Panc1 (cell line): Measurements from ENCODE around the gene TCF25.

Source experiments
- POLR2AphosphoS5 ChIP-seq: IDR thresholded peaks from 2 replicates; pipeline ENCODE4 v1.6.1; 2012; ENCODE audit warnings: mild to moderate bottlenecking, low read depth, low read length, moderate library complexity
- SIN3A ChIP-seq: IDR thresholded peaks from 2 replicates; pipeline ENCODE4 v1.6.1; 2012; ENCODE audit warnings: low read depth, mild to moderate bottlenecking, low read length, moderate library complexity, borderline replicate concordance; ENCODE audit not compliant: insufficient read depth
- TF ChIP-seq, protein P1 (sequence below): fragments of 450-650 bp; IDR thresholded peaks from 2 replicates; pipeline ENCODE4 v1.5.1; 2017; ENCODE audit warnings: mild to moderate bottlenecking

DNA sequence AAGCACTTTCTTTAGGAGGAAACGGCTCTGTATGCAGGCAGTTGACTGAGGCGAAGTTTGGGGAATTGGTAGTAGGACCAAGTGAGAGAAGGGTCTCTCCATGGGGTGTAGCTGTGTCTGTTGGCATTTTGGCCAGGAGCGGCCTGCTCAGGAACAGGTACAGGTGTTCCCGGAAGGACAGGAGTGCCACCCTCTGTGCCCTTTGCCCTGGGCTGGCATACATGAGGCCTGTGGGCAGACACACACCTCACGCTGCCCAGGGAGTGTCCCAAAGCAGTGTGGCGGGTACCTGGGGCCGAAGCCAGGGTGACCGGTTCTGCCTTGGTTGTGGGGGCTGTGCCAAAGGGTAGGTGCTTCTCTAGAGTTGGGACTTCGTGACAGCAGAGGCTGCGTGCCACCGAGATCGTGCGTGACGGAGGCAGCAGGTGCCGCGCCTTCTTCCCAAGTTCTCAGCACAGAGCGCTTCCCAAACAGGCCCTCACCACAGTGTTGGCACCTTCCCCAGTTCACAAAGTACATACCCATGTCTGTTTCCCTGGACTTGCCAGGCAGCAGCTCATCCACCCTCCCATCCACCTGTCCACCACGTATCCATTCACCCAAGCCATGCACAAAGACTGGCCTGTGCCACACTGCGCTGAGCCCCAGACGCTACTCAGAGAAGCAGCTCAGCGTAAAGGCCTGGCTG, 19.9 kb upstream of the TCF25 start:
- TF ChIP-seq POLR2AphosphoS5 (no peak), SIN3A (no peak)
- TF ChIP-seq, protein P1, sequence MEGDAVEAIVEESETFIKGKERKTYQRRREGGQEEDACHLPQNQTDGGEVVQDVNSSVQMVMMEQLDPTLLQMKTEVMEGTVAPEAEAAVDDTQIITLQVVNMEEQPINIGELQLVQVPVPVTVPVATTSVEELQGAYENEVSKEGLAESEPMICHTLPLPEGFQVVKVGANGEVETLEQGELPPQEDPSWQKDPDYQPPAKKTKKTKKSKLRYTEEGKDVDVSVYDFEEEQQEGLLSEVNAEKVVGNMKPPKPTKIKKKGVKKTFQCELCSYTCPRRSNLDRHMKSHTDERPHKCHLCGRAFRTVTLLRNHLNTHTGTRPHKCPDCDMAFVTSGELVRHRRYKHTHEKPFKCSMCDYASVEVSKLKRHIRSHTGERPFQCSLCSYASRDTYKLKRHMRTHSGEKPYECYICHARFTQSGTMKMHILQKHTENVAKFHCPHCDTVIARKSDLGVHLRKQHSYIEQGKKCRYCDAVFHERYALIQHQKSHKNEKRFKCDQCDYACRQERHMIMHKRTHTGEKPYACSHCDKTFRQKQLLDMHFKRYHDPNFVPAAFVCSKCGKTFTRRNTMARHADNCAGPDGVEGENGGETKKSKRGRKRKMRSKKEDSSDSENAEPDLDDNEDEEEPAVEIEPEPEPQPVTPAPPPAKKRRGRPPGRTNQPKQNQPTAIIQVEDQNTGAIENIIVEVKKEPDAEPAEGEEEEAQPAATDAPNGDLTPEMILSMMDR: no peak
